ENCODE data around the gene ADGRL2.

DNA sequence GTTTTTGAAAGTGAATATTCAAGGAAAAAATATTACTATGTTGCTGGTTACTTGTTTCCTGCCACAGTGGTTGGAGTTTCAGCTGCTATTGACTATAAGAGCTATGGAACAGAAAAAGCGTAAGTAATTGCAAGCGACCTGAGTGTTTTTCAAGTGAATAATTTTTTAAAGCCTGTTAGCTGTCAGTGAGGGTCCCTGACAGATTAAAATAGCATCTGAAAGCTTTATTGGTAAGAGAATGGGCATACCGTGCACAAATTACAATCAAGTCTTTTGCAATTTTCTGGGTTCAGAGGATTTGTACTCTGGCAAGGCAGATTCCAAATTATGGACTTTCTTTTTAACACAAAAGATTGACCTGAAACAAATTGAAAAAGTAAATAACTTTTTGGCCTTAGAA, 169.7 kb downstream of the ADGRL2 start:
- TF ChIP-seq EZH2 (IDR thresholded peaks at IDR 0.05), result no peak
- TF ChIP-seq POLR2AphosphoS5 (IDR thresholded peaks at IDR 0.05; ENCODE audit: borderline replicate concordance, low read depth, low read length), result no peak

Data from SK-N-MC (cell line).